HG03520 (cell line): ENCODE data around the gene GEN1.

ENCODE experiments used
- ATAC-seq: cut with Tn5 transposase; IDR thresholded peaks from one replicate; pipeline ENCODE4 v1.9.1; 2021; ENCODE audit warnings: mild to moderate bottlenecking, moderate library complexity; ENCODE audit not compliant: unreplicated experiment

Gene GEN1

GRCh38 chr2:17752892-17753802, 791 bp upstream of the GEN1 start:
- ATAC-seq, result peak; percentile 24

- no peak for ATAC-seq
Measured at GRCh38 chr2:17754773-17755425, 961 bp downstream of the GEN1 start.

- no peak for ATAC-seq
Measured at GRCh38 chr2:17756668-17757067, 2.7 kb downstream of the GEN1 start.

- ATAC-seq, result no peak
Measured at GRCh38 chr2:17757321-17757720, 3.4 kb downstream of the GEN1 start.

GRCh38 chr2:17758118-17758517, 4.2 kb downstream of the GEN1 start:
- ATAC-seq, result no peak

GRCh38 chr2:17759805-17760204, 5.9 kb downstream of the GEN1 start:
- ATAC-seq, result no peak

GRCh38 chr2:17762451-17762850, 8.5 kb downstream of the GEN1 start:
- ATAC-seq, result no peak

GRCh38 chr2:17763641-17764333, 9.8 kb downstream of the GEN1 start:
- no peak for ATAC-seq

GRCh38 chr2:17765398-17765797, 11.5 kb downstream of the GEN1 start:
- no peak for ATAC-seq

- no peak for ATAC-seq
Measured at GRCh38 chr2:17768894-17769293, 15.0 kb downstream of the GEN1 start.

- no peak for ATAC-seq
Measured at GRCh38 chr2:17771956-17772355, 18.0 kb downstream of the GEN1 start.

- no peak for ATAC-seq
Measured at GRCh38 chr2:17772532-17772931, 18.6 kb downstream of the GEN1 start.

GRCh38 chr2:17780546-17780945, 26.6 kb downstream of the GEN1 start:
- ATAC-seq, result no peak

- ATAC-seq, result no peak
Measured at GRCh38 chr2:17781482-17781881, 27.5 kb downstream of the GEN1 start.

GRCh38 chr2:17786727-17787126, 32.8 kb downstream of the GEN1 start:
- no peak for ATAC-seq

GRCh38 chr2:17788773-17789172, 34.8 kb downstream of the GEN1 start:
- no peak for ATAC-seq

GRCh38 chr2:17790536-17790935, 36.6 kb downstream of the GEN1 start:
- ATAC-seq, result no peak

GRCh38 chr2:17791121-17791816, 37.3 kb downstream of the GEN1 start:
- no peak for ATAC-seq

- ATAC-seq, result no peak
Measured at GRCh38 chr2:17791817-17792130, 37.8 kb downstream of the GEN1 start.

GRCh38 chr2:17792515-17792914, 38.6 kb downstream of the GEN1 start:
- no peak for ATAC-seq

- ATAC-seq, result no peak
Measured at GRCh38 chr2:17793296-17793695, 39.4 kb downstream of the GEN1 start.
